GM12873 (cell line): ENCODE data around the gene SLFN14.

Experiments
- CTCF ChIP-seq: IDR thresholded peaks from 2 replicates; pipeline ENCODE4 v1.5.1; 2012; ENCODE audit warnings: low read depth, mild to moderate bottlenecking, moderate library complexity, low read length, control low read depth; ENCODE audit not compliant: insufficient read depth; ENCODE audit errors: missing control alignments

SLFN14 gene

GRCh38 chr17:35578197-35578928 lies 17.7 kb upstream of the SLFN14 start, which contains the start of gene PEX12:
TSS of gene PEX12 (minus strand) at chr17:35578571. CDS start at chr17:35578021, 550 bp downstream.
- TF ChIP-seq CTCF: no peak

DNA sequence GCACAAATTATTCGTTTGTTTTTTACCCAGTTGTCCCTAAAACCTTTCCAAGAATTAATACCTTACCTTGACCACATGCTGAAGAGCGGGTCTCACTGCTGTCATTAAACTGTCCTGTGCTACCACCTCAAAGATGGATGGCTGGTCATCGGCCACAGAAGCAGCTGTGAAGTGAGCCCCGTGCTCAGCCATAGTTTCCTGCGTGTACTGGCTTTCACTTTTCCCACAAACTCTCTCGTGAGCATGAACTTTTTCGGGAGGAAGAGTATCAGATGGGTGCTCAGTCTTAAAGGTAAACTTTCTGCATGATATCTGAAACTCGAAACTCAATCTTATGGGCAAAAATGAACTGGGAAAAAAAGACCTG lies 17.2 kb upstream of the SLFN14 start:
- TF ChIP-seq CTCF: no peak

DNA sequence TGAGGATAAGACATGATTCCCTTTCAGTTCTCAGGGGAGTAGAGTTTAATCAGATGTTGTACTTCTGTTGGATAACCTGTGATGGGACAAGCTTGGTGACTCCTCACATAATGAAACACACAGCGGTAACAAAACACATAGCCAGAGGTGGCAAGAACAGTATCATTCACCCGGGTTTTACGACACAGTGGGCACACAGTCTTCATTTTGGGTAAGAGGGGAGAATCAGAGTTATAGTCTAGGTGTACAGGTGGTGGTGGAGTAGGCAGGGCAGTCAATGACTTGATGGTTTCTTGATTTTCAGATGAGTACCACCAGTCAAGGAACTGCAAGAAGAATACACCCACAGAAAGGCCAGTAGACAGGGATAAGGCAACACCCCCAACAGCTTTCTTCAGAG lies 15.1 kb upstream of the SLFN14 start:
- TF ChIP-seq CTCF: no peak

DNA sequence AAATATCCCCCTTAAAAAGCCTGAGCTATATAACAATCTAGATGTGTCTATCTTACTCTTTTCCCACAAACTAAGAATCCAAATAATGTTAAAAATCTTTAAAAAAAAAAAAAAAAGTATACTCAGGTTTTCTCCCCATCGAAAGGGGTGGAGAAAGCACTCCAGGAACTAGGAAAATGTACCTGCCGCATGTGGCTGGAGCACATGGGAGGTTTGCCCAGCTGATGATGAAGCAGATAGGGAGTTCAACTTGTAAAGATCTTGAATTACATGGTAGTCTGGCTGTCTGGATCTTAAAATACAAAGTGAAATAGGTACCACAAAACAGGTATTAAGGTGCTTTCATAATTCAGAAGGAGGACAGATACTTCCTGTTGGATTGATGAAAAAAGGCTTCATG lies 8.8 kb upstream of the SLFN14 start:
- no peak for TF ChIP-seq CTCF

GRCh38 chr17:35568561-35568960 lies 7.9 kb upstream of the SLFN14 start:
- no peak for TF ChIP-seq CTCF

DNA sequence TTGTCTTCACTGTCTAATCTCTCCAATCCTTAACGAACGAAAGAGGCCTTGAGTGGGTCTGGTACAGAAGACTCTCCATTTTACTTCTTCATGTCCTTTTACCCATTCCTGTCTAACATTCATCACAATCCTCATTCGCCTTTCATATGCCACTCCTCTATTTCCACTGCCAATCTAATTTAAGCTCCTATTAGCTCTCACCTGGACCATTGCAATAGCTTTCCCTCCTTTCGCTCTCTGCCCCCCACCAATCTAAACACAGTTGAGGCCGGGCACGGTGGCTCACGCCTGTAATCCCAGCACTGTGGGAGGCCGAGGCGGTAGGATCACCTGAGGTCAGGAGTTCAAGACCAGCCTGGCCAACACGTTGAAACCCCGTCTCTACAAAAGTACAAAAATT lies 6.3 kb upstream of the SLFN14 start:
- no peak for TF ChIP-seq CTCF

DNA sequence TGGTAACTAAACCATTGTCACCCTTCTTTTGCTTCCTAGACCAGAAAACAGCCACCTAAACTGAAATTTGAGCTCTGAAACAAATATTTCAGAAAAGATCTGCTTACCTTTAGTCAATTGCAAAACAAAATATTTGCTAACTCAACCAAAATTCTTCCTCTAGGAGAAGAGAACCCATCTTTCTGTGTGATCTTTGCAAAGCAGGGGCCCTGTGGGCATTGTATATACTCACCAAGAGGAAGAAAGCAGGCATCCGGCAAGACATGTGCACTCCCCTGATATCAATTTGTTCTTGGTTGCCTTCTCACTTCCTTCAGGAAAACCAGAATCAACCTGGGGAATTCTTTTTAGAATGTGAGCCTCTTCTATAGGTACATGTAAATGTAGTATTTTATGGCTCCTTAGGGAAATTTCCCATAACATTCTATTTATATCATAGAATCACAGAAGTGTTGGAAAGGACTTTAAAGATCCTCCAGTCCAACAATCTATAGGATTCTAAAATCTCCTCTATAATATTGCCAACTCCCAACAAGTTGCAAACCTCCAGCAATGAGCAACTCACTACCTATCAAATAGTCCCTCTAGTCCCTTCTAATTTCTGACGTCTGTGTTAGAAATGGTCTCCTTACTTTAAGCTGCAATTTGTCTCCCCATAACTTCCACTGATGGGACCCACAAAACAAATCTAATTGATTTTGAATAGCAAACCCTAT lies 966 bp downstream of the SLFN14 start:
- no peak for TF ChIP-seq CTCF
